Measurements from ENCODE around the gene IDNK.

- TF ChIP-seq, protein P1, sequence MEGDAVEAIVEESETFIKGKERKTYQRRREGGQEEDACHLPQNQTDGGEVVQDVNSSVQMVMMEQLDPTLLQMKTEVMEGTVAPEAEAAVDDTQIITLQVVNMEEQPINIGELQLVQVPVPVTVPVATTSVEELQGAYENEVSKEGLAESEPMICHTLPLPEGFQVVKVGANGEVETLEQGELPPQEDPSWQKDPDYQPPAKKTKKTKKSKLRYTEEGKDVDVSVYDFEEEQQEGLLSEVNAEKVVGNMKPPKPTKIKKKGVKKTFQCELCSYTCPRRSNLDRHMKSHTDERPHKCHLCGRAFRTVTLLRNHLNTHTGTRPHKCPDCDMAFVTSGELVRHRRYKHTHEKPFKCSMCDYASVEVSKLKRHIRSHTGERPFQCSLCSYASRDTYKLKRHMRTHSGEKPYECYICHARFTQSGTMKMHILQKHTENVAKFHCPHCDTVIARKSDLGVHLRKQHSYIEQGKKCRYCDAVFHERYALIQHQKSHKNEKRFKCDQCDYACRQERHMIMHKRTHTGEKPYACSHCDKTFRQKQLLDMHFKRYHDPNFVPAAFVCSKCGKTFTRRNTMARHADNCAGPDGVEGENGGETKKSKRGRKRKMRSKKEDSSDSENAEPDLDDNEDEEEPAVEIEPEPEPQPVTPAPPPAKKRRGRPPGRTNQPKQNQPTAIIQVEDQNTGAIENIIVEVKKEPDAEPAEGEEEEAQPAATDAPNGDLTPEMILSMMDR (IDR thresholded peaks at IDR 0.05), result no peak
- TF ChIP-seq ZFX (IDR thresholded peaks at IDR 0.05; ENCODE audit: borderline replicate concordance), result no peak
Observed at GRCh38 chr9:83651558-83651957, 28.6 kb downstream of the IDNK start.
